Measurements from ENCODE around the gene ARID1B. TPM values are rescaled to one million over a fixed set of nuclear protein-coding genes. Genes with fewer than 3 reads are reported as not detected.

ARID1B gene
- total and polyA plus RNA-seq, 2 experiments from 2014 or later = 32.9 to 67.0 TPM

DNA sequence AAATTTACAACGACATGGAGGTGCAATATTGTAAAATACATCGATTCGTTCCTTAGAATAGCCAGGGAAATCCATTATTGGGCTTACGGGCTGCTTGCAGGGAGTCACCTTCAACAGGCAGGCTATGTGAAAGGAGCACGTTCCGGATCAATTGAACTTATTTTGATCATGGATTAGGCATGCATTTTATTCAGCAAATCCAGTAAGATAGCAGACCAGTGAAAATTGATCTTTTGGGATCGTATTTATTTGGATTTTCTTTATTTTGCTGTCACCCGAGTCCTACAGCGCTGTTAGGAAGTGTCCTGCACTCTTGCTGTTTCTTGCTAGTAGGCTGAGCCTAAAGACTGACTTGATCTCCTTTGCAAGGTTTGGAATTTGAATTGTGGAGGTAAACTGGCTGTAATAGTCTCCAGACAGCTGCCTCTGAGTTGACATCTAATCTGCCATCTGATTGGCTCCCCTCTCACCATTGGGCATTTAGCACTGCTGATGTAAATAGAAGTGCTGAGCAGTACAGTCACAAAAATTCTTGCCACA lies 3.0 kb downstream of the ARID1B start:
- Histone ChIP-seq H3K4me2 (peak overlapping the region; percentile 83), H2AFZ (no peak overlapping the region), H3K79me2 (peaks cover 68% of the 10 kb centered on the region), H3K4me3 (peak overlapping the region; percentile 88), H3K36me3 (replicated peaks; ENCODE audit: insufficient read depth, low read depth) (no peaks in the 10 kb centered on the region), H3K9me2 (replicated peaks; ENCODE audit: insufficient read depth) (no peaks in the 10 kb centered on the region), H3K4me1 (ENCODE audit: insufficient read depth) (peaks cover 34% of the 10 kb centered on the region), H3K9me3 (ENCODE audit: low read depth) (no peaks in the 10 kb centered on the region), H3K27ac (peak overlapping the region; percentile 97), H3K27me3 (no peaks in the 10 kb centered on the region), H4K20me1 (ENCODE audit: insufficient read depth, poor library complexity, severe bottlenecking) (peaks cover 45% of the 10 kb centered on the region)
- TF ChIP-seq EZH2 (IDR thresholded peaks at IDR 0.05; ENCODE audit: borderline replicate concordance) (no peak), EZH2phosphoT487 (IDR thresholded peaks at IDR 0.05; ENCODE audit: low read depth, severe bottlenecking, unreplicated experiment) (no peak)
- TF ChIP-seq, protein P1, sequence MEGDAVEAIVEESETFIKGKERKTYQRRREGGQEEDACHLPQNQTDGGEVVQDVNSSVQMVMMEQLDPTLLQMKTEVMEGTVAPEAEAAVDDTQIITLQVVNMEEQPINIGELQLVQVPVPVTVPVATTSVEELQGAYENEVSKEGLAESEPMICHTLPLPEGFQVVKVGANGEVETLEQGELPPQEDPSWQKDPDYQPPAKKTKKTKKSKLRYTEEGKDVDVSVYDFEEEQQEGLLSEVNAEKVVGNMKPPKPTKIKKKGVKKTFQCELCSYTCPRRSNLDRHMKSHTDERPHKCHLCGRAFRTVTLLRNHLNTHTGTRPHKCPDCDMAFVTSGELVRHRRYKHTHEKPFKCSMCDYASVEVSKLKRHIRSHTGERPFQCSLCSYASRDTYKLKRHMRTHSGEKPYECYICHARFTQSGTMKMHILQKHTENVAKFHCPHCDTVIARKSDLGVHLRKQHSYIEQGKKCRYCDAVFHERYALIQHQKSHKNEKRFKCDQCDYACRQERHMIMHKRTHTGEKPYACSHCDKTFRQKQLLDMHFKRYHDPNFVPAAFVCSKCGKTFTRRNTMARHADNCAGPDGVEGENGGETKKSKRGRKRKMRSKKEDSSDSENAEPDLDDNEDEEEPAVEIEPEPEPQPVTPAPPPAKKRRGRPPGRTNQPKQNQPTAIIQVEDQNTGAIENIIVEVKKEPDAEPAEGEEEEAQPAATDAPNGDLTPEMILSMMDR (IDR thresholded peaks at IDR 0.05; ENCODE audit: poor library complexity) = no peak
- DNase-seq (ENCODE audit: low spot score) = peak; percentile 80
- WGBS (ENCODE audit: low lambda C conversion rate, missing lambda C conversion rate) = under 1% methylated on average over 9 of the region's 9 CpGs

DNA sequence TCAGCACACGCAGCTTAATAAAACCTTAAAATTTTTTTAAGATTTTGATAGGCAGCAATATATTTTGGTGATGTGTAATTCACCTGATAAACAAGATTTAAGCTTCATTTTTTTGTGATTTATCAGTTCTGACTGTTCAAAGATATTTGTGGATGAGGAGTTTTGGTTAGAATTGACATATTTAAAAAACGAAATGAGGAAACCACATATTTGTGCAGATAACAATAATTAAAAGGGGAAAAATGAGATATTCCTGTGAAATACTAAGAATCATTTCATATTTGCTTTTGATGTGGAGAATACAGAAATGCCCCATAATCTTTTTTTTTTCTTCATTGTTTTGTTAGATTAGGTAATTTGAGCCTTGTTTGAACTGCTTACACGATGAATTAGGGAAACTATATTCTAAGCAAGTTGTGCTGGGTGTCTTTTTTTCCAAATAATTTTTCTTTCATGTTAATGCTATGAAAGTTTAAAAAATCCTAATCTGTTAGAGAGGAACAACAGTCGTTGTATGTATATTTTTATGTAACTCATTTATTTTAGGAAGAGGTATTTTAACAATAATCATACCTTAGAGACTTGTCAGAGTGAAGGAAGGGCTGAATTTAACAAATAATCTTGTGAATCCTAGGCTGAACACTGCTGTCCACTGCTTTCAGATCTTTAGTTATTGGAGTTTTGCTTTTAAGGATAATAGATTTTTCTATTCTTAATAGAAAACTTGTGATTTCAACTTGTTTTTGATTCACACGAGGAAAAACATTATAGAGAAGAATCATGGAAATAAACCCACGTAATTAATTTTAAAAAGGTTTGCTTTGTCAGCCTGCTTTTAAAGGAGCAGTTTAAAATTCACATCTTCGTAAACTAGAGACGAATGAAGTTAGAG lies 4.0 kb downstream of the ARID1B start:
- WGBS (ENCODE audit: low lambda C conversion rate, missing lambda C conversion rate) = 30% methylated on average over 8 of the region's 8 CpGs
- Histone ChIP-seq H2AFZ (no peak overlapping the region), H3K27me3 (no peaks in the 10 kb centered on the region), H3K27ac (peak overlapping the region; percentile 45), H3K4me1 (ENCODE audit: insufficient read depth) (peaks cover 23% of the 10 kb centered on the region), H3K79me2 (peaks cover 68% of the 10 kb centered on the region), H3K4me3 (peak overlapping the region; percentile 31), H3K9me2 (replicated peaks; ENCODE audit: insufficient read depth) (no peaks in the 10 kb centered on the region), H3K9me3 (ENCODE audit: low read depth) (no peaks in the 10 kb centered on the region), H3K4me2 (peak overlapping the region; percentile 83), H3K36me3 (replicated peaks; ENCODE audit: insufficient read depth, low read depth) (no peaks in the 10 kb centered on the region), H4K20me1 (ENCODE audit: insufficient read depth, poor library complexity, severe bottlenecking) (peaks cover 48% of the 10 kb centered on the region)
- TF ChIP-seq, protein P1 (IDR thresholded peaks at IDR 0.05; ENCODE audit: poor library complexity) = no peak
- no peak for DNase-seq (ENCODE audit: low spot score)

DNA sequence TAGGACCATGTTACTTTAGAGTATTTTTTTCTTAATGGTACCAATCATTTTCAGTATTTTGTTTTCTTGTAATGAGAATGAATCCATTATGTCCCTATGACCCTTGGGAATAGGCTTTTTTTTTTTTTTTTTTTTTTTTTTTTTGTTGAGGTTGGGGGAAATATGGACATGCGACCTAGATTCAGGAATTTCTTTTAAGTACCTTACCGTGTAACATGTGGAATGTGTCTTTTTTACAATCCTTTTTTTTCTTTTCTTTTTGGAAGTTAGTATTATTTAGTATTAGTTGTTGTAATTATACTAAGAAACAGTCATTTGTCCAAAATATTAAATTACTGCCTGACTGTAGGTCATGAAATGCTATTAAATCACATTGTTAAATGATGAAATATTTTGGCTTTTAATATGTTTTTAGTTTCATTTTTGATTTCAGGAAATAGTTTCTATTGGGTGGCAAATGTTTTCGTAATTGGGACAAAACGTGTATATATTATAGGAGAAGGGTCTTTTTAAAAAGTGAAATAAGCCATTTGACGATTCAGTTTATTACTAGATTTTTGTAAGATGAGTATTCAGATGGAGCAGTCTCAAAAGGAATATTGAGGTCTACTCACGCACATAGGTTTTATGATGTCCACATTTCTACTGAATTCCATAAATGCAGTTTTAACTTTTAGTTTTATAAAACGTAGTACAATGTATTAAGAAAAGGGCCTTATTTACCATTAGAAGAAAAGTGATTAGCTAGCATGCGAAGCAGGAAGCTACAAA lies 4.9 kb downstream of the ARID1B start:
- Histone ChIP-seq H2AFZ (no peak overlapping the region), H3K27ac (peak overlapping the region; percentile 45), H3K27me3 (no peaks in the 10 kb centered on the region), H3K36me3 (replicated peaks; ENCODE audit: insufficient read depth, low read depth) (no peaks in the 10 kb centered on the region), H3K79me2 (peaks cover 77% of the 10 kb centered on the region), H3K4me3 (peak overlapping the region; percentile 31), H3K9me2 (replicated peaks; ENCODE audit: insufficient read depth) (no peaks in the 10 kb centered on the region), H4K20me1 (ENCODE audit: insufficient read depth, poor library complexity, severe bottlenecking) (peaks cover 56% of the 10 kb centered on the region), H3K4me1 (ENCODE audit: insufficient read depth) (peaks cover 21% of the 10 kb centered on the region), H3K9me3 (ENCODE audit: low read depth) (no peaks in the 10 kb centered on the region), H3K4me2 (peak overlapping the region; percentile 83)
- TF ChIP-seq EZH2phosphoT487 (IDR thresholded peaks at IDR 0.05; ENCODE audit: low read depth, severe bottlenecking, unreplicated experiment) = no peak
- DNase-seq (ENCODE audit: low spot score) = no peak
- WGBS (ENCODE audit: low lambda C conversion rate, missing lambda C conversion rate) = 48% methylated on average over 8 of the region's 8 CpGs
